Ishikawa (cell line): ENCODE results near the gene SEMA4F.

Experiments
- CEBPB ChIP-seq: IDR thresholded peaks from 2 replicates; pipeline ENCODE4 v1.6.1; 2012
- CREB1 ChIP-seq: IDR thresholded peaks from 2 replicates; pipeline ENCODE4 v1.6.1; 2012; ENCODE audit warnings: low read depth
- EP300 ChIP-seq: IDR thresholded peaks from 2 replicates; pipeline ENCODE4 v1.6.1; 2012; ENCODE audit warnings: borderline replicate concordance
- REST ChIP-seq: IDR thresholded peaks from 2 replicates; pipeline ENCODE4 v1.6.1; 2012; ENCODE audit warnings: low read depth, mild to moderate bottlenecking
- YY1 ChIP-seq: IDR thresholded peaks from 2 replicates; pipeline ENCODE4 v1.6.1; 2012; ENCODE audit warnings: low read depth

GRCh38 chr2:74690571-74690970 lies 36.5 kb downstream of the SEMA4F start:
- no peak for TF ChIP-seq EP300
- TF ChIP-seq REST = no peak
- TF ChIP-seq CREB1 = no peak
- no peak for TF ChIP-seq CEBPB
- TF ChIP-seq YY1 = no peak
